Measurements from ENCODE around the gene LILRA2.
"Not testable (repeated sequence)": the region's sequence is repeated elsewhere in the genome, so short reads cannot be mapped to it uniquely, and the experiment has no call there.

LILRA2 gene

DNA sequence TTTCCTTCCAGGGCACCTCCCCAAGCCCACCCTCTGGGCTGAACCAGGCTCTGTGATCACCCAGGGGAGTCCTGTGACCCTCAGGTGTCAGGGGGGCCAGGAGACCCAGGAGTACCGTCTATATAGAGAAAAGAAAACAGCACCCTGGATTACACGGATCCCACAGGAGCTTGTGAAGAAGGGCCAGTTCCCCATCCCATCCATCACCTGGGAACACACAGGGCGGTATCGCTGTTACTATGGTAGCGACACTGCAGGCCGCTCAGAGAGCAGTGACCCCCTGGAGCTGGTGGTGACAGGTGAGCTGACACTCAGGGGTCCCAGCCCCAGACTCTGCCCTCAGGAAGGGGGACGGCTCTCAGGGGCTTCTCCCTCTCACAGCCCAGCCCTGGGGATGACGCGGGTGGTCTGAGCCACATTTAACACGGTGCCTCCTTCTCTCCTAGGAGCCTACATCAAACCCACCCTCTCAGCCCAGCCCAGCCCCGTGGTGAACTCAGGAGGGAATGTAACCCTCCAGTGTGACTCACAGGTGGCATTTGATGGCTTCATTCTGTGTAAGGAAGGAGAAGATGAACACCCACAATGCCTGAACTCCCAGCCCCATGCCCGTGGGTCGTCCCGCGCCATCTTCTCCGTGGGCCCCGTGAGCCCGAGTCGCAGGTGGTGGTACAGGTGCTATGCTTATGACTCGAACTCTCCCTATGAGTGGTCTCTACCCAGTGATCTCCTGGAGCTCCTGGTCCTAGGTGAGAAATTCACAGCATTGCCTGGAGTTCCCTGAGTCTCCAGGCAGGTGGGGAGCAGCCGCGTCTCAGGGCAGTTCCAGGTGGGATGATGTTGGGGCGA lies 58.1 kb downstream of the LILRA2 start:
- not testable (repeated sequence) for H3K4me3 ChIP-seq (ENCODE audit: low read depth, low read length); H3K27me3 ChIP-seq (ENCODE audit: control insufficient read depth, insufficient read depth, low read length); H3K4me1 ChIP-seq (ENCODE audit: control insufficient read depth, insufficient read depth, low read length); H3K36me3 ChIP-seq (ENCODE audit: control insufficient read depth, insufficient read depth, low read length); H3K9me3 ChIP-seq (ENCODE audit: control insufficient read depth, insufficient read depth, low read length); H3K9ac ChIP-seq (ENCODE audit: low read depth, low read length)

DNA sequence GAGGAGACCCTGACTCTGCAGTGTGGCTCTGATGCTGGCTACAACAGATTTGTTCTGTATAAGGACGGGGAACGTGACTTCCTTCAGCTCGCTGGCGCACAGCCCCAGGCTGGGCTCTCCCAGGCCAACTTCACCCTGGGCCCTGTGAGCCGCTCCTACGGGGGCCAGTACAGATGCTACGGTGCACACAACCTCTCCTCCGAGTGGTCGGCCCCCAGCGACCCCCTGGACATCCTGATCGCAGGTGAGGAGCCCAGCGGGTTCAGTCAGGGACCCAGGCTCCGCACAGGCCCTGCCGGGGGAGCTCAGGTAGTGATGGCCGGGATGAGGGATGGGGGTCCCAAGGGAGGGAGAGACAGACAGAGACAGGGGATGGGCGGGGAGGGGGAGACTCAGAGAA lies 58.9 kb downstream of the LILRA2 start:
- H3K4me1 ChIP-seq (ENCODE audit: control insufficient read depth, insufficient read depth, low read length); H3K4me3 ChIP-seq (ENCODE audit: low read depth, low read length); H3K27me3 ChIP-seq (ENCODE audit: control insufficient read depth, insufficient read depth, low read length); H3K9ac ChIP-seq (ENCODE audit: low read depth, low read length); H3K36me3 ChIP-seq (ENCODE audit: control insufficient read depth, insufficient read depth, low read length); H3K9me3 ChIP-seq (ENCODE audit: control insufficient read depth, insufficient read depth, low read length): not testable (repeated sequence)

GRCh38 chr19:54633401-54633800 lies 59.8 kb downstream of the LILRA2 start:
- no peak overlapping the region for H3K4me3 ChIP-seq (ENCODE audit: low read depth, low read length)
- no peaks in the 10 kb centered on the region for H3K36me3 ChIP-seq (ENCODE audit: control insufficient read depth, insufficient read depth, low read length)
- H3K4me1 ChIP-seq (ENCODE audit: control insufficient read depth, insufficient read depth, low read length): no peaks in the 10 kb centered on the region
- no peaks in the 10 kb centered on the region for H3K27me3 ChIP-seq (ENCODE audit: control insufficient read depth, insufficient read depth, low read length)
- H3K9ac ChIP-seq (ENCODE audit: low read depth, low read length): no peak overlapping the region
- peaks cover 4% of the 10 kb centered on the region for H3K9me3 ChIP-seq (ENCODE audit: control insufficient read depth, insufficient read depth, low read length)

DNA sequence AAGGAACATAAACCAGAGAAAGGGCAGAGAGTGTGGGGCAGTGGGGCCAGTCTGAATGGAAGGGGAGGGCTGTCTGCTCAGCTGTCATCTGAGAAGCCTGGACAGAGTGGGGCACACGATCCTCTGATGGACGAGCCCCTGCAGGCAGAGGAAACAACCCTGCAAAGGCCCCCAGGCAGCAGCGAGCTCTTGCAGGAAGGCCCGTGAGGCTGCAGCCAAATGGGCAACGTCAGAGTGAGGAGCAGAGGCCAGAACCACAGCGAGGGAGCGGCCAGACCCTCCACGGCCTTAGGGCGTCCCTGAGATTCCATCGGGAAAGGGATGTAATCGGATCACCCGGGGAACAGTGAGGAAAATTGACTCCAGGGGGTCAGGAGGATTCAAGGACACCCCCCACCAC lies 62.5 kb downstream of the LILRA2 start:
- not testable (repeated sequence) for H3K27me3 ChIP-seq (ENCODE audit: control insufficient read depth, insufficient read depth, low read length); H3K9me3 ChIP-seq (ENCODE audit: control insufficient read depth, insufficient read depth, low read length); H3K4me3 ChIP-seq (ENCODE audit: low read depth, low read length); H3K4me1 ChIP-seq (ENCODE audit: control insufficient read depth, insufficient read depth, low read length); H3K36me3 ChIP-seq (ENCODE audit: control insufficient read depth, insufficient read depth, low read length); H3K9ac ChIP-seq (ENCODE audit: low read depth, low read length)

DNA sequence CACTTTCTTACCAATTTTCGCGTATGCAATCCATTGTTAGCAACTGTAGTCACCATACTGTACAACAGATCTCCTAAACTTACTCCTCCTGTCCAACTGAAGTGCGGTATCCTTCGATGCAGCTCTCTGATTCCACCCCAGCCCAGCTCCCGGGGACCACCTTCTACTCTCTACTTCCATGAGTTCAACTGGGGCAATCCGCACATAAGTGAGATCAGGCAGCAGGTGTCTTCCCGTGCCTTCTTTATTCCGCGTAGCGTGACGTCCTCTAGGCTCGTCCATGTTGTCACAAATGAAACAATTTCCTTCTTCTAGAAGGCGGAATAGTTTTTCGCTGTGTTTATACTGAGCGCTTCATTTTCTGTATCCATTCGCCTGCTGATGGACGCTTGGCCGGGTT lies 65.1 kb downstream of the LILRA2 start:
- Histone ChIP-seq H3K4me3 (ENCODE audit: low read depth, low read length) (no peak overlapping the region), H3K36me3 (ENCODE audit: control insufficient read depth, insufficient read depth, low read length) (no peaks in the 10 kb centered on the region), H3K9ac (ENCODE audit: low read depth, low read length) (no peak overlapping the region), H3K4me1 (ENCODE audit: control insufficient read depth, insufficient read depth, low read length) (no peaks in the 10 kb centered on the region), H3K9me3 (ENCODE audit: control insufficient read depth, insufficient read depth, low read length) (no peaks in the 10 kb centered on the region), H3K27me3 (ENCODE audit: control insufficient read depth, insufficient read depth, low read length) (no peaks in the 10 kb centered on the region)

Measured in iPS-15b (cell line).